GM18861 (cell line): ENCODE measurements around the gene PSMD5.

Experiments
- ATAC-seq: cut with Tn5 transposase; IDR thresholded peaks from one replicate; pipeline ENCODE4 v1.9.1; 2021; ENCODE audit not compliant: unreplicated experiment

Gene PSMD5

GRCh38 chr9:120856700-120857099 is 14.0 kb upstream of the PSMD5 start:
- no peak for ATAC-seq

DNA sequence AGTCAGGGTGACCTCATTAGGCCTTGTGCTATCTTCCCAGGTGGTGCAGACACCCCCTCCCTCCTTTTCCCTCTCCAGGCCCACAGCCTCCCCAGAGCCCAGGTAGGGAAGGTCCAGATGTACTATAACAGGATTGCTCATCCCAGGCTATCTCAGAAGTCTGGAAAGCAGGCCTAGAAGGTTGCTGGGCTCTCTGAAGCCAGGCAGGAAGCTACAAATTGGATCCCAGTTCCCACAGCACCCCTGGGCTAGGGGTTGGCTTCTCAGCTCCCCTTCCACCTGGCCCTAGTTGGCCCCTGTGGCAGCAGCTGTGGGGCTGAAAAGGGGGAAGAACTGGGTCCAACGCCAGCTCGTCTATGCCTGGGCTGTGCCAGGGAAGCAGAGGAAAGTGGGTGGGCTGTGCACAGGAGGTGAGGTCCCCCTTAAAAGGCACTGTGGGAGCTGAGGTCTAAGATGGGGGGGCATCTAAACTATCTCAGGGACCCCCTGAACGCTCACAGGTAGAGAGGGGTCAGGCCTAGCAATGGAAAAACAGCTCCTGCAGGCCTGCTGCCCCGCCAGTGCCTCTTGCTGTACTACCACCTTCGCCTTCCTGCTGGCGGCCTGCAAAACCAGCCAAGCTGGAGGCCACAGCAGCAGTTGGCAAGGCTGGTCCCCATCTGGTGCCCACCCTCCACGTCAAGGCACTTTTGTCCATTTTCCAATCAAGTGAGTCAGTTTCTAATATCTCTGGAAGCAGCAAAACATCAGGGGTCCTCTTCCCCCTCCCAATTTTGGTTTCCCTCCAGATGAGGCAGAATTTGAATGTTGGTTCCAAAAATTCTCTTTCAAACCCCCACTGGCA is 13.3 kb upstream of the PSMD5 start:
- no peak for ATAC-seq

DNA sequence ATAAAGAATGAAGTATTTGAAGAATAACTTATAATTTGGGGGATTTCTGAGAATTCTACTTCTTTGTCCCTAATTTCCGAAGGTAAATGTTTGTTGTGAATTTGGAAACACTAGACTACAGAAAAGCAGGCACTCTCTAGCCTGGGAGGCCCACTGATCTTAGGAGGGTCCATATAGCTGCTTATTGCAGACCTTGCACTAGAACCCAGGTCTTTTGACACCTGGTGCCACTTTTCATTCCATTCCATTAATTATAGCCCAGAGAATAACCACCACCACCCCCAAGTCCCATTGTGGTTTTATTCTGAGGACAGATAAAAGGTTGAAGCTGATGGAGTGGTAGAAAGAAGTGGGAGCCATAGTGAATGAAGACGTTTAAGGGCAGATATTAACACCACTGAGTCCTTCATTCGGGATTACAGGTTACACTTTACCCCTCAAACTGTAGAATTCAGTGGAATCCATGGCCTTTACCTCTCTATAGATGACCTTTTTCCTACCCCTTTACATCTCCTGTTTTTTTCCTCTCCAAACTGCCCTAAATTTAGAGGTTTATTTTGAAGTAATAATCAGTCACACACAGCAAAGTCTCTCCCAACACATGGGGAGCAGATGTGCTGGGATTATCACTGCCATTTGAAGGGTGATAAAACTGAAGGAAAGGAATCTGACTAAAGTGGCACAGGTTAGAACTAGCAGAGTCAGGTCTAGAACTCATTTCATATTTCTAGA is 12.0 kb upstream of the PSMD5 start:
- no peak for ATAC-seq

GRCh38 chr9:120853198-120853597 is 10.5 kb upstream of the PSMD5 start:
- ATAC-seq, result no peak

GRCh38 chr9:120852240-120853010 is 9.7 kb upstream of the PSMD5 start:
- no peak for ATAC-seq

- ATAC-seq, result no peak
These were observed 8.7 kb upstream of the PSMD5 start for GRCh38 chr9:120851449-120851848.

- no peak for ATAC-seq
These were observed 7.6 kb upstream of the PSMD5 start for GRCh38 chr9:120850315-120850714.

DNA sequence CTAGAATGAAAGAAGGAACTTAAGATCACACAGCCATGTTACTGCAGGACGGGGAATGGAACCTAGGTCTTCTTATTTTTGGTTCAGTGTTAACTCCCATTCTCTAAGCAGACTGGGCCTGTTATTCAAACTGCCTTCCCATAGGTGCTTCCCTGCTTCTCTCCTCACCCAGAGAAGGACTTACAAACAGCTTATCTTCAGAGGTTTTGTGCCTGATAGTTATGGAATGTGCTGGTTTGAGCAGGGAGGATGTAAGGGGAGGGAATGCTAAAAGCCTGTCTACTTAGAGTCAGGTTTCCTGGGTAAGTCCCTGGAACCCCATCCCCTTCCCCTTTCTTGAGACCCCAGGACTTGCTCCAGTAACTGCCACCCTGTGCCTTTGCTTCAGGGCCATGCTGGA is 4.2 kb upstream of the PSMD5 start:
- no peak for ATAC-seq

DNA sequence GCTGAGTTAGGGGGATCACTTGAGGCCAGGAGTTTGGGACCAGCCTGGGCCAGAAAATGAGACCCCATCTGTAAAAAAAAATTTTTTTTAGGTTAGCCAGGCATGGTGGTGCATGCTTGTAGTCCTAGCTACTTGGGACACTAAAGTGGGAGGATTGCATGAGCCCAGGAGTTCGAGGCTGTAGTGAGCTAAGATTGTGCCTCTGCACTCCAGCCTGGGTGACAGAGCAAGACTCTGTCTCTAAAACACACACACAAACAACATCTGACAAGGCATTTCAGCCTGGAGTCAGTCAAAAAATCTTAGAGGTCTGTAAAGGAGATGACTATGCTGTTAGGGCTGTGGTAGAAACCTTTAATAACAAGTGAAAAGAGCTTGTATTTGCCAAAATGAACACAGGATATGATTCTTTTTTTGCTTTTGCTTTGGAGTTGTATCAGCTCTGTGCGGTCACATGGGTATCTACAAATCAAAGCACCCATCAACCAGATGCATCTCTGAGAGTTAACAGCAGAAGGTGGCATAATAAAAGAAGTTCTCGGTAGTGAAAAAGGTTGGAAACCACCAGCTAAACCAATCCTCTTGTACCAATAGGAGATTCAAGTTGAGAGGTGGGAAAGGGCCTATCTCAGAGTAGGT is 3.6 kb upstream of the PSMD5 start:
- no peak for ATAC-seq

GRCh38 chr9:120845255-120845654 is 2.5 kb upstream of the PSMD5 start:
- no peak for ATAC-seq

GRCh38 chr9:120841930-120842684 is 615 bp downstream of the PSMD5 start:
- no peak for ATAC-seq

- no peak for ATAC-seq
These were observed 3.6 kb downstream of the PSMD5 start for GRCh38 chr9:120839146-120839545.

DNA sequence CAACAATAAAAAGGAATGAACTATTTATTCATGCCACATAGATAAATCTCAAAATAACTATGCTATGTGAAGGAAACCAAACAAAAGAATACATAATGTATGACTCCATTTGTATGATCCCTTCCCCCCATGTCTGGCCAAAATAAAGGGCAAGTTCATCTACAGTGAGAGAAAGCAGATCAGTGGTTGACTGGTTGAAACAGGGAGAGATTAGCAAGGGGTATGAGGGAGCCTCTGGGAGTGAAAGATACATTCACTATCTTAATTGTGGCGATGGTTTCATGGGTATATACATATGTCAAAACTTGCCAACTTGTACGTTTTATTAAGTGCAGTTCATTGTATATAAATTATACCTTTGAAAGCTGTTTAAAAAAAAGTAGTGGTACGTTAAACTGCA is 4.8 kb downstream of the PSMD5 start:
- no peak for ATAC-seq

- no peak for ATAC-seq
These were observed 9.4 kb downstream of the PSMD5 start for GRCh38 chr9:120833325-120833724.

GRCh38 chr9:120832807-120833206 is 9.9 kb downstream of the PSMD5 start:
- no peak for ATAC-seq

DNA sequence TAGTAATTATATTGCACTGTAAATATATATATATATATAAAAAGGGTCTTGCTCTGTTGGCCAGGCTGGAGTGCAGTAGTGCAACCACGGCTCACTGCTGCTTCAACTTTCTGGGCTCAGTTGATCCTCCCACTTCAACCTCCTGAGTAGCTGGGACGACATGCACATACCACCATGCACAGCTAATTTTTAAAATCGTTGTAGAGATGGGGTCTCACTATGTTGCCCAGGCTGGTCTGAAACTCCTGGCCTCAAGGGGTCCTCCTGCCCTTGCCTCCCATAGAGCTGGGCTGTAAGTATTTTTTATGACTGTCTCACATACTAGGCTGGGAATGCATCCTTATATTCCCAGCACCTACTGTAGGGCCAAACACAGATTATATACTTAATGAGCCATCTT is 11.9 kb downstream of the PSMD5 start:
- ATAC-seq, result no peak

- ATAC-seq, result no peak
These were observed 12.6 kb downstream of the PSMD5 start for GRCh38 chr9:120830151-120830550.

GRCh38 chr9:120829650-120830049 is 13.1 kb downstream of the PSMD5 start:
- no peak for ATAC-seq

GRCh38 chr9:120820095-120820494 is 22.6 kb downstream of the PSMD5 start:
- ATAC-seq, result no peak

GRCh38 chr9:120818595-120818994 is 24.1 kb downstream of the PSMD5 start:
- no peak for ATAC-seq
